Trophoblast cell (in vitro differentiated cells and primary cell): Measurements from ENCODE around the gene RBM20.

Experiments used
- DNase-seq, 2 donors: peaks; one replicate each; pipeline ENCODE4 v3.0.0-alpha.2; 2016
- H2AFZ ChIP-seq: 2 replicates; pipeline ENCODE4 v1.6.1; 2013; ENCODE audit warnings: low read length, moderate library complexity, mild to moderate bottlenecking; ENCODE audit not compliant: insufficient read depth, poor library complexity
- H2AK5ac ChIP-seq: 2 replicates; pipeline ENCODE4 v1.6.1; 2013; ENCODE audit warnings: mild to moderate bottlenecking, low read length
- H2BK120ac ChIP-seq: 2 replicates; pipeline ENCODE4 v1.6.1; 2013; ENCODE audit warnings: low read length, mild to moderate bottlenecking, moderate library complexity; ENCODE audit not compliant: insufficient read depth, poor library complexity
- H2BK12ac ChIP-seq: 2 replicates; pipeline ENCODE4 v1.6.1; 2013; ENCODE audit warnings: mild to moderate bottlenecking, low read length, moderate library complexity
- H2BK5ac ChIP-seq: 2 replicates; pipeline ENCODE4 v1.6.1; 2013; ENCODE audit warnings: low read length, low read depth, moderate library complexity, mild to moderate bottlenecking; ENCODE audit not compliant: poor library complexity
- H3K14ac ChIP-seq: 2 replicates; pipeline ENCODE4 v1.6.1; 2013; ENCODE audit warnings: mild to moderate bottlenecking, low read length
- H3K18ac ChIP-seq: 2 replicates; pipeline ENCODE4 v1.6.1; 2013; ENCODE audit warnings: mild to moderate bottlenecking, low read length
- H3K23ac ChIP-seq: 2 replicates; pipeline ENCODE4 v1.6.1; 2013; ENCODE audit warnings: low read length
- H3K27ac ChIP-seq: 2 replicates; pipeline ENCODE4 v1.5.1; 2013; ENCODE audit warnings: low read depth, mild to moderate bottlenecking, inconsistent platforms, low read length, moderate library complexity
- H3K27me3 ChIP-seq: 2 replicates; pipeline ENCODE4 v1.6.1; 2013; ENCODE audit warnings: inconsistent platforms, mild to moderate bottlenecking, low read length, moderate library complexity; ENCODE audit not compliant: insufficient read depth
- H3K36me3 ChIP-seq, 2 experiments: 1 replicate in 1 of 2; 2 replicates in 1 of 2; pipeline ENCODE4 v1.6.1; 2013; ENCODE audit warnings: low read length in 2 of 2, mild to moderate bottlenecking in 2 of 2, moderate library complexity in 1 of 2; ENCODE audit not compliant: insufficient read depth in 2 of 2, control insufficient read depth in 1 of 2
- H3K4ac ChIP-seq: 2 replicates; pipeline ENCODE4 v1.6.1; 2013; ENCODE audit warnings: low read depth, mild to moderate bottlenecking, low read length, moderate library complexity
- H3K4me1 ChIP-seq, 2 experiments: 1 replicate in 1 of 2; 2 replicates in 1 of 2; pipeline ENCODE4 v1.6.1; 2013; ENCODE audit warnings: low read length in 2 of 2, mild to moderate bottlenecking in 2 of 2, moderate library complexity in 1 of 2; ENCODE audit not compliant: insufficient read depth in 2 of 2, control insufficient read depth in 1 of 2
- H3K4me2 ChIP-seq: 2 replicates; pipeline ENCODE4 v1.6.1; 2013; ENCODE audit warnings: inconsistent platforms, mild to moderate bottlenecking, low read length, moderate library complexity
- H3K4me3 ChIP-seq: 2 replicates; pipeline ENCODE4 v1.5.1; 2013; ENCODE audit warnings: mild to moderate bottlenecking, low read depth, low read length, inconsistent platforms
- H3K79me1 ChIP-seq: one replicate; pipeline ENCODE4 v1.6.1; 2013; ENCODE audit warnings: low read length
- H3K79me2 ChIP-seq: 2 replicates; pipeline ENCODE4 v1.6.1; 2013; ENCODE audit warnings: low read length, mild to moderate bottlenecking; ENCODE audit not compliant: control insufficient read depth, insufficient read depth, poor library complexity
- H3K9ac ChIP-seq: 2 replicates; pipeline ENCODE4 v1.6.1; 2013; ENCODE audit warnings: mild to moderate bottlenecking, low read length
- H3K9me3 ChIP-seq: 2 replicates; pipeline ENCODE4 v1.6.1; 2013; ENCODE audit warnings: low read depth, mild to moderate bottlenecking, control low read depth, inconsistent platforms, low read length; ENCODE audit not compliant: insufficient read depth
- H4K12ac ChIP-seq: 2 replicates; pipeline ENCODE4 v1.6.1; 2013; ENCODE audit warnings: low read depth, mild to moderate bottlenecking, low read length, moderate library complexity
- H4K8ac ChIP-seq: 2 replicates; pipeline ENCODE4 v1.6.1; 2013; ENCODE audit warnings: low read depth, mild to moderate bottlenecking, low read length, moderate library complexity
- H4K91ac ChIP-seq: one replicate; pipeline ENCODE4 v1.6.1; 2013; ENCODE audit warnings: low read depth, mild to moderate bottlenecking, low read length, moderate library complexity
- WGBS: extraction: QIAGEN DNeasy Blood & Tissue Kit; methylation state at CpG from one replicate; pipeline ENCODE4 v1.1.7; 2013; ENCODE audit warnings: missing lambda C conversion rate; ENCODE audit not compliant: insufficient read length, insufficient coverage; ENCODE audit errors: extremely low coverage; 5-methylcytosine and 5-hydroxymethylcytosine counted together

Gene RBM20

DNA sequence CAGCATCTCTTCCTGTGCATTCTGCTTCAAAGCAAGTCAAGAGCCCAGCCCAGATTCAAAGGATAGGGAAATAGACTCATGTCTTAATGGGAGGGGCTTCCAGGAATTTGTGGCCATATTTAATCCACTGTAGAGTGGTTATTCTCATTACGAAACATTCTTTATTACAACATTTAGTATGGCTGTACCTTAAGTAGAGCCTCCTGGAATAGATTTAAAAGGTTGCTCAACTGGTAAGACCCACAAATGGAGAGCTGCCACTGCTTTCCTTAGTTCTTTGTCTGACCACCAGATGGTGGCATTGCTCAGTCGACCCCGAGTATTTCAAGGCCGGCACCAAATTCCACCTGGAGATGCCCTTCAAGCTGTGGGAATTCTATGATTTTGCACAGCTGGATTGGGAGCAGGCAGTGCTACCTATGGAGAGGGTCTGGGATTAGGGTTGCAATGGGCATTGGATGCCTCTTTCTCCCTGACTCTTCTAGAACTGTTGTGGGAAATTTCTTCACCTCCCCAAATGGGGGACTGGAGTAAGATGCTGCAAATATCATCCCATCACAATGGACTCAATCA lies 102.2 kb downstream of the RBM20 start:
- Histone ChIP-seq H3K36me3 (no peaks in the 10 kb centered on the region), H2BK12ac (peak overlapping the region; percentile 43), H3K4ac (no peak overlapping the region), H2BK5ac (no peak overlapping the region), H2AK5ac (no peak overlapping the region), H3K14ac (no peak overlapping the region), H3K9ac (no peak overlapping the region), H3K23ac (no peak overlapping the region), H4K91ac (no peak overlapping the region), H4K8ac (no peak overlapping the region), H3K9me3 (no peaks in the 10 kb centered on the region), H3K79me1 (no peaks in the 10 kb centered on the region), H2BK120ac (no peak overlapping the region), H3K27me3 (no peaks in the 10 kb centered on the region), H3K79me2 (no peaks in the 10 kb centered on the region), H3K4me3 (no peak overlapping the region), H4K12ac (no peak overlapping the region), H3K18ac (no peak overlapping the region), H3K4me1 (peaks cover 0 to 2% of the 10 kb centered on the region in 2 experiments), H3K27ac (no peak overlapping the region), H3K4me2 (no peak overlapping the region), H2AFZ (no peak overlapping the region)
- peak; percentile 63 to 83 for DNase-seq
- no CpG with 5 or more reads among the region's 4 CpGs for WGBS

DNA sequence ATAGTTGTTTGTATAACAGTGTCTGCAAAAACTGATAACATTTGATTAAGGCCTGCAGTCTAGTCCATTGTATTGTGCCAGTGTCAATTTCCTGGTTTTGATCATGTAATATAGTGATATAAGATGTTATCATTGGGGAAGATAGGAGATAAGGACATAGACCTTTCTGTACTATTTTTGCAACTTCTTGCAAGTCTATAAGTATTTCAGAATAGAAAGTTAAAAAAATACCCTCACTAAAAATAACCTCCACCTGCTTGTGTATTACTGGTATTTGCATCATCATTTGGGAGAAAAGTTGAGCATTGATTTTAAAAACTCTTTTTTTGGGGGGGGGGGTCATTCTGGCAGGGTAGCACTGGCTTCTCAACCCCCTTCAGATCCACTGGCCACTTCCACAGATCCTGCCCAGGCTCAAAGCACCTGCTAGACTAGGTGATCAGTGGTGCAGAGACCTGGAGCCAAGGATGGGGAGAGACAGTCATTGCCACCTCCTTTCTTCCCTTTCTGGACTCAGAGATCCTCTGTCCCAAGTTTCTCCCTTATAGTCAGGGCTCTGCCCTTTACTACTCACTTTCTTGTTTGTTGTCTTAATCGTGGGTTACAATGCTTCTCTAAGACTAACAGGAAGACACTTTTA lies 103.0 kb downstream of the RBM20 start:
- DNase-seq = no peak
- H2BK5ac ChIP-seq = no peak overlapping the region
- H3K79me2 ChIP-seq = no peaks in the 10 kb centered on the region
- H3K4ac ChIP-seq = no peak overlapping the region
- H4K12ac ChIP-seq = no peak overlapping the region
- H3K27me3 ChIP-seq = no peaks in the 10 kb centered on the region
- no peak overlapping the region for H4K91ac ChIP-seq
- H2BK120ac ChIP-seq = no peak overlapping the region
- H3K14ac ChIP-seq = no peak overlapping the region
- no peaks in the 10 kb centered on the region for H3K9me3 ChIP-seq
- no peaks in the 10 kb centered on the region for H3K79me1 ChIP-seq
- H3K18ac ChIP-seq = no peak overlapping the region
- no peaks in the 10 kb centered on the region for H3K36me3 ChIP-seq
- H3K4me2 ChIP-seq = no peak overlapping the region
- H3K9ac ChIP-seq = no peak overlapping the region
- H2AK5ac ChIP-seq = no peak overlapping the region
- peak overlapping the region; percentile 30 for H2BK12ac ChIP-seq
- no peak overlapping the region for H4K8ac ChIP-seq
- no peak overlapping the region for H2AFZ ChIP-seq
- no peak overlapping the region for H3K27ac ChIP-seq
- H3K4me3 ChIP-seq = no peak overlapping the region
- no peak overlapping the region for H3K23ac ChIP-seq
- H3K4me1 ChIP-seq = peaks cover 0 to 2% of the 10 kb centered on the region in 2 experiments
- no CpG with 5 or more reads among the region's 1 CpG for WGBS

DNA sequence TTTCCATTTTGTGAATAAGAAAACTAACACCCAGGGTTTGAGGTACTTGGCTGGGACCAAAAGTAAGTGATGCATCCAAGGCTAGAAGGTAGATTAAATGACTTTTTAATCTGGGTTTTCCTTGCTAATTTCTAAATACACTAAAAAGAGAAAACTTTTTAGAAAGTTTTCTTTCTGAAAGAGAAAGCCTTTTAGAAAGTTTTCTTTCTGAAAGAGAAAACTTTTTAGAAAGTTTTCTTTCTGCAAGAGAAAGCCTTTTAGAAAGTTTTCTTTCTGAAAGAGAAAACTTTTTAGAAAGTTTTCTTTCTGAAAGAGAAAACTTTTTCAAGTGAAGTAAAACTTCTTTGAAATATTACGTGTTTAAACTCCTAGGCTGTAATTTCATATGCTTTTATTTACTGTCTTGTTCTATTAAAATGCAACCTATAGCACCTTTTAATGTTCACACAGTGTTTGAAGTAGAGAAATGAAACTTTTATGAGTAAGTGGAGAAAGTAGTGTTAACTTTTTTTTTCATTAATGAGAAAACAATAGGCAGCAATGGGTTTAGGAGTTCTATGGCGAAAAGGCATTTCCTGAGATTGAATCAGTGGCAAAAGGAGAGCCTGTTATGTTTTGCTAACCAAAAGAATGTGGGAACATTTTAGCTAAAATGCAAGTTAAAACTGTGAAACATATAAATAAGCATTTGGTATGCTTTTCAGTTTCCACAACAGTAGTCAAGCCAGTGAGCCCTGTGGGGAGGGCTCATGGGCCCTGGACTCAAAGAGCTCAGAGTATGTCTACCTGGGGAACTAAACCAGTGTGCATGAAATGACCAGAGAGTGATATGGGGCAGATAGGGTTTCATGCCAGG lies 103.7 kb downstream of the RBM20 start:
- Histone ChIP-seq H3K9me3 (no peaks in the 10 kb centered on the region), H3K18ac (peak overlapping the region; percentile 51), H3K27me3 (no peaks in the 10 kb centered on the region), H2BK120ac (peak overlapping the region; percentile 77), H3K23ac (no peak overlapping the region), H2BK12ac (peak overlapping the region; percentile 71), H4K12ac (no peak overlapping the region), H4K91ac (peak overlapping the region; percentile 70), H3K36me3 (no peaks in the 10 kb centered on the region), H3K9ac (no peak overlapping the region), H2AFZ (no peak overlapping the region), H2AK5ac (peak overlapping the region; percentile 85), H4K8ac (peak overlapping the region; percentile 45), H2BK5ac (peak overlapping the region; percentile 16), H3K4me3 (no peak overlapping the region), H3K27ac (no peak overlapping the region), H3K4me2 (no peak overlapping the region), H3K79me2 (no peaks in the 10 kb centered on the region), H3K4me1 (peaks cover 0 to 2% of the 10 kb centered on the region in 2 experiments), H3K4ac (no peak overlapping the region), H3K14ac (no peak overlapping the region), H3K79me1 (no peaks in the 10 kb centered on the region)
- WGBS = no CpG with 5 or more reads among the region's 2 CpGs
- no peak for DNase-seq

DNA sequence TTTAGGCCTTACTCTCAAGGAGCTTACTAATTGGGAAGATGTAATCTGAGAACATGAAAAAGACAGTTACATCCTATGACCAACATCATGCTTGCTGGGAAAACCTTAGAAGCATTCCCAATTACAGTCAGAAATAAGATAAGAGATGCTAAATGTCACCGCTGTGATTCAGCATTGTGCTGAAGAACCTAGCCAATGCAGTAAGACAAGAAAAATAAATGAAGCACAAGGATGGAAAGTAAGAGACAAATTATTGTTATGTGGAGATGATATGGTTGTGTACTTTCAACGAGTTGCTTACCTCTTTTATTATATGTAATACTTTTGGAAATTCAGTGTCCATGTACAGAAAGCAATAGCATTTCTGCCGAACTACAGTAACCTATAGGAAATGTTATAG lies 104.8 kb downstream of the RBM20 start:
- Histone ChIP-seq H3K9ac (no peak overlapping the region), H2BK5ac (no peak overlapping the region), H3K4me1 (peaks cover 0 to 2% of the 10 kb centered on the region in 2 experiments), H3K4me3 (no peak overlapping the region), H2AFZ (no peak overlapping the region), H2AK5ac (no peak overlapping the region), H3K4me2 (no peak overlapping the region), H3K9me3 (no peaks in the 10 kb centered on the region), H4K8ac (no peak overlapping the region), H2BK120ac (no peak overlapping the region), H4K91ac (no peak overlapping the region), H3K23ac (no peak overlapping the region), H3K36me3 (no peaks in the 10 kb centered on the region), H3K18ac (no peak overlapping the region), H2BK12ac (no peak overlapping the region), H3K4ac (no peak overlapping the region), H3K79me1 (no peaks in the 10 kb centered on the region), H3K79me2 (no peaks in the 10 kb centered on the region), H3K27me3 (no peaks in the 10 kb centered on the region), H3K14ac (no peak overlapping the region), H4K12ac (no peak overlapping the region), H3K27ac (no peak overlapping the region)
- DNase-seq = no peak
- no CpG with 5 or more reads among the region's 3 CpGs for WGBS
